Uterus (tissue), 4 donors: ENCODE data around the gene KLF15. TPM values are rescaled to one million over a fixed set of nuclear protein-coding genes. Genes with fewer than 3 reads are reported as not detected.

Experiments
- DNase-seq, 2 donors: peaks; one replicate each; pipeline ENCODE4 v3.0.0-alpha.2; 2019 to 2020
- H3K27ac ChIP-seq, 2 donors: fragments of 200-600 bp; sonication (generic); 1 replicate in 1 of 2; 2 replicates in 1 of 2; pipeline ENCODE4 v1.5.1; 2016 to 2018
- H3K27me3 ChIP-seq, 2 donors: fragments of 200-600 bp; sonication (generic); one replicate each; pipeline ENCODE4 v1.5.1; 2018 to 2019; ENCODE audit warnings: control low read depth in 1 of 2
- H3K36me3 ChIP-seq, 2 donors: fragments of 200-600 bp; sonication (generic); one replicate each; pipeline ENCODE4 v1.5.1; 2019; ENCODE audit warnings: control low read depth in 1 of 2
- H3K4me1 ChIP-seq, 2 donors: fragments of 200-600 bp; sonication (generic); one replicate each; pipeline ENCODE4 v1.5.1; 2018 to 2019; ENCODE audit warnings: control low read depth in 1 of 2
- H3K4me3 ChIP-seq, 2 donors: fragments of 200-600 bp; sonication (generic); 1 replicate in 1 of 2; 2 replicates in 1 of 2; pipeline ENCODE4 v1.5.1; 2018 to 2019; ENCODE audit warnings: mild to moderate bottlenecking in 1 of 2
- H3K9me3 ChIP-seq, 2 donors: fragments of 200-600 bp; sonication (generic); one replicate each; pipeline ENCODE4 v1.5.1; 2019; ENCODE audit warnings: control low read depth in 1 of 2
- CTCF ChIP-seq, 4 experiments: fragments of 200-600 bp in 2 of 4; fragments of 450-650 bp in 2 of 4; sonication (generic) in 2 of 4; IDR thresholded peaks; one replicate each; pipeline ENCODE4 v1.5.1; 2016 to 2019; ENCODE audit warnings: antibody characterized with exemption in 4 of 4, mild to moderate bottlenecking in 2 of 4, moderate library complexity in 1 of 4
- POLR2A ChIP-seq, 2 donors: fragments of 450-650 bp; IDR thresholded peaks; one replicate each; pipeline ENCODE4 v1.6.1; 2016; ENCODE audit warnings: antibody characterized with exemption in 2 of 2, mild to moderate bottlenecking in 1 of 2, moderate library complexity in 1 of 2
- intact Hi-C: fragments of 100-400 bp; cut with DNase I; formaldehyde crosslinking; loops from one replicate; pipeline ENCODE4 v1.15.1; 2023; ENCODE audit warnings: low total_unique reads
- total RNA-seq, 4 donors: library from RNA; depleted of rRNA in 3 of 4; stranded (reverse); fragments of >200 nt in 3 of 4; gene quantifications; one replicate each; pipeline versions ENCODE4 v1.1.0 to v1.2.4, GENCODE V29; 2014 to 2023
- donor health status: DM: yes; HTN: yes; CAD: no.

Gene KLF15
- 10 to 100 TPM in 3 of 4 donors, 1 to 10 TPM in 1; 1.9 to 23.4 (median 18.2) TPM for total RNA-seq

GRCh38 chr3:126357295-126358037 lies at the start of gene KLF15:
KLF15 (minus strand) TSS chr3:126357408; CDS start chr3:126352922, 4,486 bp downstream.
- TF ChIP-seq POLR2A (IDR thresholded peaks at IDR 0.05) (peak; percentile 94 to 96), CTCF (IDR thresholded peaks at IDR 0.05) (no peak)
- Histone ChIP-seq H3K27ac (peak within 1 kb of the TSS; percentile 88 to 89), H3K4me3 (peak within 1 kb of the TSS; percentile 66 to 97), H3K27me3 (no peaks in the 10 kb centered on the region), H3K36me3 (no peaks in the 10 kb centered on the region), H3K4me1 (peaks cover 0 to 3% of the 10 kb centered on the region in 2 donors), H3K9me3 (no peaks in the 10 kb centered on the region)
- DNase-seq: peak; percentile 83 to 89
- intact Hi-C loops: no loop called here

GRCh38 chr3:126406389-126407296 lies 49.4 kb upstream of the KLF15 start:
- TF ChIP-seq POLR2A (IDR thresholded peaks at IDR 0.05) (no peak), CTCF (IDR thresholded peaks at IDR 0.05) (no peak)
- H3K4me3 ChIP-seq: no peak overlapping the region

GRCh38 chr3:126402666-126403302 lies 45.6 kb upstream of the KLF15 start:
- H3K4me1 ChIP-seq: no peaks in the 10 kb centered on the region
- H3K9me3 ChIP-seq: no peaks in the 10 kb centered on the region
- intact Hi-C loops: no loop called here
- no peaks in the 10 kb centered on the region for H3K27me3 ChIP-seq
- no peak for DNase-seq
- no peak overlapping the region for H3K27ac ChIP-seq
- no peak overlapping the region for H3K4me3 ChIP-seq
- TF ChIP-seq POLR2A (IDR thresholded peaks at IDR 0.05) (no peak), CTCF (IDR thresholded peaks at IDR 0.05) (no peak)
- H3K36me3 ChIP-seq: no peaks in the 10 kb centered on the region

More at GRCh38 chr3:126406389-126407296, 49.4 kb upstream of the KLF15 start:
- DNase-seq: no peak
- intact Hi-C loops: no loop called here
- Histone ChIP-seq H3K36me3 (no peaks in the 10 kb centered on the region), H3K9me3 (no peaks in the 10 kb centered on the region), H3K4me1 (no peaks in the 10 kb centered on the region), H3K27me3 (no peaks in the 10 kb centered on the region), H3K27ac (no peak overlapping the region)

- Histone ChIP-seq H3K36me3 (no peaks in the 10 kb centered on the region), H3K4me3 (no peak overlapping the region), H3K9me3 (no peaks in the 10 kb centered on the region), H3K27me3 (no peaks in the 10 kb centered on the region), H3K4me1 (no peaks in the 10 kb centered on the region), H3K27ac (no peak overlapping the region)
- DNase-seq: no peak
- intact Hi-C loops: no loop called here
- no peak for TF ChIP-seq CTCF (IDR thresholded peaks at IDR 0.05)
- no peak for TF ChIP-seq POLR2A (IDR thresholded peaks at IDR 0.05)
Measured at GRCh38 chr3:126402178-126402577, 45.0 kb upstream of the KLF15 start.
